HepG2 (cell line): Measurements from ENCODE around the gene HYAL1. TPM values are rescaled to one million over a fixed set of nuclear protein-coding genes. Genes with fewer than 3 reads are reported as not detected.

ENCODE experiments used
- HNF1B ChIP-seq: sonication (generic); formaldehyde crosslinking; IDR thresholded peaks from 2 replicates; pipeline ENCODE4 v1.5.1; 2020; ENCODE audit warnings: mild to moderate bottlenecking, moderate library complexity, missing genetic modification reagents
- MTF1 ChIP-seq: sonication (generic); formaldehyde crosslinking; IDR thresholded peaks from 2 replicates; pipeline ENCODE4 v1.5.0; 2020; ENCODE audit warnings: missing genetic modification reagents
- NCOA5 ChIP-seq: sonication (generic); formaldehyde crosslinking; IDR thresholded peaks from 2 replicates; pipeline ENCODE4 v1.4.0; 2020; ENCODE audit warnings: missing genetic modification reagents
- PRMT3 ChIP-seq: sonication (generic); formaldehyde crosslinking; IDR thresholded peaks from 2 replicates; pipeline ENCODE4 v1.8.1; 2022; ENCODE audit warnings: low read depth, mild to moderate bottlenecking, moderate library complexity, missing genetic modification reagents, borderline replicate concordance
- RORA ChIP-seq: sonication (generic); formaldehyde crosslinking; IDR thresholded peaks from 2 replicates; pipeline ENCODE4 v1.5.0; 2020; ENCODE audit warnings: mild to moderate bottlenecking, missing genetic modification reagents, moderate library complexity
- TAF15 ChIP-seq: fragments of 200-400 bp; formaldehyde crosslinking; IDR thresholded peaks from one replicate; pipeline ENCODE4 v1.6.1; 2018; ENCODE audit warnings: mild to moderate bottlenecking, low read depth, low read length; ENCODE audit not compliant: poor library complexity, severe bottlenecking
- ZBTB40 ChIP-seq, 2 experiments: fragments of 450-650 bp in 1 of 2; sonication (generic) in 1 of 2; formaldehyde crosslinking in 1 of 2; IDR thresholded peaks; 2 replicates each; pipeline versions ENCODE4 v1.6.1 to v1.8.0; 2016 to 2022; ENCODE audit warnings: antibody characterized with exemption in 1 of 2, mild to moderate bottlenecking in 1 of 2, missing genetic modification reagents in 1 of 2
- ZBTB49 ChIP-seq: sonication (generic); formaldehyde crosslinking; IDR thresholded peaks from 2 replicates; pipeline ENCODE4 v1.4.0; 2020; ENCODE audit warnings: missing genetic modification reagents, borderline replicate concordance
- ZFAT ChIP-seq: sonication (generic); formaldehyde crosslinking; conservative IDR thresholded peaks from 2 replicates; pipeline ENCODE4 v1.8.1; 2023; ENCODE audit warnings: missing genetic modification reagents, inconsistent platforms
- ZNF710 ChIP-seq: sonication (generic); formaldehyde crosslinking; IDR thresholded peaks from 2 replicates; pipeline ENCODE4 v1.5.0; 2020; ENCODE audit warnings: mild to moderate bottlenecking, missing genetic modification reagents, borderline replicate concordance
- ZNF724P ChIP-seq: sonication (generic); formaldehyde crosslinking; IDR thresholded peaks from 2 replicates; pipeline ENCODE4 v1.8.0; 2022; ENCODE audit warnings: missing genetic modification reagents, borderline replicate concordance
- polyA plus RNA-seq, 8 experiments: library from polyadenylated mRNA; depleted of rRNA in 3 of 8; stranded (reverse) in 7 of 8; unstranded in 1 of 8; fragments of >200 nt; fragmentation: Illumina TruSeq in 4 of 8; extraction: Trizol in 4 of 8; gene quantifications; 2 replicates each; pipeline versions ENCODE4 v1.2.1 to v1.2.3, GENCODE V29; 2011 to 2016; ENCODE audit warnings: low read depth in 4 of 8, missing spikeins in 1 of 8, mixed read lengths in 1 of 8; ENCODE audit not compliant: insufficient read depth in 1 of 8
- total RNA-seq, 5 experiments: library from RNA; depleted of rRNA; stranded (reverse); fragments of >200 nt; fragmentation: Illumina TruSeq; extraction: Trizol; gene quantifications; 2 replicates each; pipeline ENCODE4 v1.2.3, GENCODE V29; 2016; ENCODE audit warnings: low read depth in 1 of 5

The HYAL1 gene
- total and polyA plus RNA-seq, 2 of the 13 experiments (the other 11 are each of a cell fraction or from before 2014, with no cell fraction given): 76.5 to 193 TPM

GRCh38 chr3:50292159-50293078 lies 11.0 kb downstream of the HYAL1 start, which contains the start of gene IFRD2 (continued):
- TF ChIP-seq ZNF710 (CRISPR knock-in tag): peak; percentile 28; the same call in 1 of the 2 replicates
- TF ChIP-seq HNF1B (CRISPR knock-in tag): peak; percentile 97
- no peak for TF ChIP-seq ZBTB49 (CRISPR knock-in tag)
- TF ChIP-seq ZNF724P (CRISPR knock-in tag): no peak
- TF ChIP-seq PRMT3: no peak
- TF ChIP-seq ZBTB40 (IDR thresholded peaks at IDR 0.05): no peak
- no peak; the same call in 1 of the 2 replicates for TF ChIP-seq ZBTB40 (CRISPR knock-in tag; IDR thresholded peaks at IDR 0.05)
- TF ChIP-seq NCOA5: no peak
- no peak for TF ChIP-seq MTF1 (CRISPR knock-in tag)
- TF ChIP-seq RORA (CRISPR knock-in tag): no peak
- TF ChIP-seq ZFAT (CRISPR knock-in tag): no peak
- TF ChIP-seq TAF15: no peak
